H9 (cell line): ENCODE results near the gene RDH13. TPM values are rescaled to one million over a fixed set of nuclear protein-coding genes. Genes with fewer than 3 reads are reported as not detected.

Experiments used
- DNase-seq: peaks from one replicate; pipeline ENCODE4 v3.0.0-alpha.2; 2017
- H2AFZ ChIP-seq: one replicate; pipeline ENCODE4 v1.6.1; 2013; ENCODE audit warnings: mild to moderate bottlenecking, low read length, control low read depth, moderate library complexity
- H2AK5ac ChIP-seq: 2 replicates; pipeline ENCODE4 v1.6.1; 2013; ENCODE audit warnings: low read length, control low read depth, mixed read lengths; ENCODE audit not compliant: insufficient read length
- H2BK120ac ChIP-seq: one replicate; pipeline ENCODE4 v1.6.1; 2013; ENCODE audit warnings: low read depth, mild to moderate bottlenecking, low read length, control low read depth, inconsistent platforms; ENCODE audit not compliant: poor library complexity, severe bottlenecking
- H2BK12ac ChIP-seq: 2 replicates; pipeline ENCODE4 v1.6.1; 2013; ENCODE audit warnings: low read length, control low read depth, mixed read lengths, low read depth; ENCODE audit not compliant: insufficient read length
- H2BK15ac ChIP-seq: 2 replicates; pipeline ENCODE4 v1.6.1; 2013; ENCODE audit warnings: low read depth, low read length, control low read depth
- H2BK20ac ChIP-seq: one replicate; pipeline ENCODE4 v1.6.1; 2013; ENCODE audit warnings: low read depth, mild to moderate bottlenecking, low read length, control low read depth, inconsistent platforms; ENCODE audit not compliant: poor library complexity, severe bottlenecking
- H2BK5ac ChIP-seq: 2 replicates; pipeline ENCODE4 v1.6.1; 2013; ENCODE audit warnings: low read length, control low read depth, mixed read lengths; ENCODE audit not compliant: insufficient read length
- H3K14ac ChIP-seq: 2 replicates; pipeline ENCODE4 v1.6.1; 2013; ENCODE audit warnings: low read length, control low read depth; ENCODE audit not compliant: insufficient read depth
- H3K18ac ChIP-seq: 2 replicates; pipeline ENCODE4 v1.6.1; 2013; ENCODE audit warnings: low read depth, mild to moderate bottlenecking, mixed read lengths, low read length, control low read depth; ENCODE audit not compliant: insufficient read length
- H3K23ac ChIP-seq: 2 replicates; pipeline ENCODE4 v1.6.1; 2013; ENCODE audit warnings: low read length, control low read depth, mixed read lengths, low read depth; ENCODE audit not compliant: insufficient read length
- H3K23me2 ChIP-seq: 2 replicates; pipeline ENCODE4 v1.6.1; 2013; ENCODE audit warnings: low read depth, mild to moderate bottlenecking, mixed read lengths, low read length, control low read depth; ENCODE audit not compliant: insufficient read length, poor library complexity, severe bottlenecking
- H3K27ac ChIP-seq: 2 replicates; pipeline ENCODE4 v1.5.1; 2013; ENCODE audit warnings: low read length, control low read depth, mixed read lengths, low read depth; ENCODE audit not compliant: insufficient read length
- H3K27me3 ChIP-seq: 2 replicates; pipeline ENCODE4 v1.6.1; 2013; ENCODE audit warnings: low read length, control low read depth, inconsistent platforms; ENCODE audit not compliant: insufficient read depth
- H3K4ac ChIP-seq: 2 replicates; pipeline ENCODE4 v1.6.1; 2013; ENCODE audit warnings: low read depth, mild to moderate bottlenecking, control low read depth, inconsistent platforms, low read length, moderate library complexity
- H3K4me1 ChIP-seq: 2 replicates; pipeline ENCODE4 v1.6.1; 2013; ENCODE audit warnings: low read length, control low read depth, inconsistent platforms; ENCODE audit not compliant: insufficient read depth
- H3K4me2 ChIP-seq: 2 replicates; pipeline ENCODE4 v1.6.1; 2013; ENCODE audit warnings: low read length, control low read depth, mixed read lengths; ENCODE audit not compliant: insufficient read length, insufficient read depth
- H3K56ac ChIP-seq: 2 replicates; pipeline ENCODE4 v1.6.1; 2013; ENCODE audit warnings: low read depth, mild to moderate bottlenecking, mixed read lengths, low read length, control low read depth; ENCODE audit not compliant: insufficient read length
- H3K79me1 ChIP-seq: 2 replicates; pipeline ENCODE4 v1.6.1; 2013; ENCODE audit warnings: low read depth, mild to moderate bottlenecking, moderate library complexity, low read length, control low read depth, inconsistent platforms; ENCODE audit not compliant: insufficient read depth, poor library complexity, severe bottlenecking
- H3K79me2 ChIP-seq: 2 replicates; pipeline ENCODE4 v1.6.1; 2013; ENCODE audit warnings: low read length, control low read depth, inconsistent platforms; ENCODE audit not compliant: insufficient read depth
- H3K9ac ChIP-seq: 2 replicates; pipeline ENCODE4 v1.6.1; 2013; ENCODE audit warnings: low read length, control low read depth, mixed read lengths; ENCODE audit not compliant: insufficient read length; ENCODE audit errors: extremely low read depth
- H3K9me3 ChIP-seq: one replicate; pipeline ENCODE4 v1.6.1; 2013; ENCODE audit warnings: low read depth, low read length, inconsistent platforms; ENCODE audit not compliant: control insufficient read depth
- H3T11ph ChIP-seq: one replicate; pipeline ENCODE4 v1.6.1; 2013; ENCODE audit warnings: mild to moderate bottlenecking, low read length, control low read depth, inconsistent platforms
- H4K20me1 ChIP-seq: one replicate; pipeline ENCODE4 v1.6.1; 2013; ENCODE audit not compliant: control insufficient read depth, insufficient read length, insufficient read depth
- H4K5ac ChIP-seq: 2 replicates; pipeline ENCODE4 v1.6.1; 2013; ENCODE audit warnings: low read depth, mild to moderate bottlenecking, mixed read lengths, low read length, control low read depth; ENCODE audit not compliant: insufficient read length
- H4K8ac ChIP-seq: replicated peaks from 2 replicates; pipeline ENCODE4 v1.6.1; 2013; ENCODE audit warnings: low read length, control low read depth, mixed read lengths, low read depth; ENCODE audit not compliant: insufficient read length
- H4K91ac ChIP-seq: 2 replicates; pipeline ENCODE4 v1.6.1; 2013; ENCODE audit warnings: low read depth, mild to moderate bottlenecking, moderate library complexity, mixed read lengths, low read length, control low read depth; ENCODE audit not compliant: insufficient read length
- H3K27ac Mint-ChIP-seq, 3 experiments: 2 replicates in 2 of 3; 3 replicates in 1 of 3; pipeline ENCODE4 v1.8.0; 2020 to 2021; ENCODE audit warnings: mixed read lengths in 3 of 3, mild to moderate bottlenecking in 1 of 3, moderate library complexity in 1 of 3
- H3K27me3 Mint-ChIP-seq: 2 replicates; pipeline ENCODE4 v1.8.0; 2021; ENCODE audit warnings: low read depth, mild to moderate bottlenecking, moderate library complexity, mixed read lengths
- H3K36me3 Mint-ChIP-seq, 3 experiments: 2 replicates in 2 of 3; 3 replicates in 1 of 3; pipeline ENCODE4 v1.8.0; 2020 to 2021; ENCODE audit warnings: low read depth in 3 of 3, mixed read lengths in 3 of 3; ENCODE audit not compliant: insufficient read depth in 1 of 3
- H3K4me1 Mint-ChIP-seq, 2 experiments: 2 replicates each; pipeline ENCODE4 v1.8.0; 2020; ENCODE audit warnings: mixed read lengths in 2 of 2
- H3K4me3 Mint-ChIP-seq, 2 experiments: 2 replicates in 1 of 2; 3 replicates in 1 of 2; pipeline ENCODE4 v1.8.0; 2020 to 2021; ENCODE audit warnings: mild to moderate bottlenecking in 2 of 2, mixed read lengths in 2 of 2, moderate library complexity in 1 of 2
- H3K9me3 Mint-ChIP-seq, 2 experiments: 2 replicates in 1 of 2; 3 replicates in 1 of 2; pipeline ENCODE4 v1.8.0; 2020; ENCODE audit warnings: mild to moderate bottlenecking in 2 of 2, mixed read lengths in 2 of 2, moderate library complexity in 1 of 2
- WGBS: extraction: QIAGEN DNeasy Blood & Tissue Kit; methylation state at CpG from one replicate; pipeline ENCODE4 v1.1.7; 2013; ENCODE audit warnings: missing lambda C conversion rate, low lambda C conversion rate, mixed read lengths; ENCODE audit not compliant: insufficient read length; ENCODE audit errors: extremely low coverage; 5-methylcytosine and 5-hydroxymethylcytosine counted together
- total RNA-seq: library from RNA; stranded (reverse); gene quantifications from 2 replicates; pipeline ENCODE4 v1.2.1, GENCODE V29; 2021
- TF ChIP-seq, protein P1 (sequence below): fragments of 200-600 bp; sonication (generic); conservative IDR thresholded peaks from 3 replicates; pipeline ENCODE4 v1.8.0; 2021; ENCODE audit warnings: antibody characterized with exemption, mild to moderate bottlenecking

The RDH13 gene
- total RNA-seq, 1 experiment from 2014 or later: 21.5 TPM

DNA sequence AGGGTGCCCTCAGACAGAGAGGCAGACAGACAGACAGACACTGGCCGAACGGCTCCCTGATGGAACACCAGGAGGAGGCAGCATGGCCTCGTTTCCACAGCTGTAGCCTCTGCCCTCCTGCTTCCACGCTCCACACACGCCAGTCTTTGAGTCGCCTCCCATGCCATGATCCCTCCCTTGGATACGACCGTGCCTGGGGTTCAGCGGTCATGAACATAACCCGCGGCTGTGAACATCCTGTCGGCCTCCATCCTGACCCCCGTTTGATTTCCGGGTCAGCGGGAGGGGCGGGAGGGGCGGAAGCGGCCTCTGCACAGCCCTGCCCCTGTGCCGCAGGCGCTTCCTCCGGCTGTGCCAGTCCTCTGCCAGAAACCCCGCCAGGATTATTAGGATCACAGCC, 48.2 kb downstream of the RDH13 start:
- Histone ChIP-seq H3K9ac (no peak overlapping the region), H3K4me1 (no peaks in the 10 kb centered on the region), H2BK15ac (no peak overlapping the region), H2BK20ac (no peak overlapping the region), H3K79me2 (peaks cover 24% of the 10 kb centered on the region), H2BK5ac (no peak overlapping the region), H3K56ac (no peak overlapping the region), H3T11ph (no peak overlapping the region), H3K9me3 (no peaks in the 10 kb centered on the region), H3K4me2 (no peak overlapping the region), H3K18ac (no peak overlapping the region), H3K27ac (no peak overlapping the region), H4K8ac (no peak overlapping the region), H2AFZ (no peak overlapping the region), H3K23ac (no peak overlapping the region), H3K27me3 (no peaks in the 10 kb centered on the region), H4K5ac (no peak overlapping the region), H2BK12ac (no peak overlapping the region), H3K23me2 (peaks cover 3% of the 10 kb centered on the region), H4K91ac (no peak overlapping the region), H3K79me1 (peaks cover 6% of the 10 kb centered on the region), H3K4ac (no peak overlapping the region), H2BK120ac (no peak overlapping the region), H3K14ac (no peak overlapping the region; the same call in 1 of the 2 replicates), H4K20me1 (peaks cover 4% of the 10 kb centered on the region), H2AK5ac (no peak overlapping the region)
- DNase-seq: no peak
- Mint-ChIP-seq H3K4me3 (no peak overlapping the region), H3K4me1 (peaks cover 5 to 39% of the 10 kb centered on the region in 2 experiments), H3K36me3 (peaks cover 0 to 48% (median 0%) of the 10 kb centered on the region in 3 experiments; a peak in 6 of 7 replicates), H3K9me3 (peaks cover 0 to 77% of the 10 kb centered on the region in 2 experiments; a peak in 2 of 5 replicates), H3K27ac (no peak overlapping the region), H3K27me3 (no peaks in the 10 kb centered on the region; the same call in 1 of the 2 replicates)
- WGBS: no CpG with 5 or more reads among the region's 22 CpGs
- TF ChIP-seq, protein P1, sequence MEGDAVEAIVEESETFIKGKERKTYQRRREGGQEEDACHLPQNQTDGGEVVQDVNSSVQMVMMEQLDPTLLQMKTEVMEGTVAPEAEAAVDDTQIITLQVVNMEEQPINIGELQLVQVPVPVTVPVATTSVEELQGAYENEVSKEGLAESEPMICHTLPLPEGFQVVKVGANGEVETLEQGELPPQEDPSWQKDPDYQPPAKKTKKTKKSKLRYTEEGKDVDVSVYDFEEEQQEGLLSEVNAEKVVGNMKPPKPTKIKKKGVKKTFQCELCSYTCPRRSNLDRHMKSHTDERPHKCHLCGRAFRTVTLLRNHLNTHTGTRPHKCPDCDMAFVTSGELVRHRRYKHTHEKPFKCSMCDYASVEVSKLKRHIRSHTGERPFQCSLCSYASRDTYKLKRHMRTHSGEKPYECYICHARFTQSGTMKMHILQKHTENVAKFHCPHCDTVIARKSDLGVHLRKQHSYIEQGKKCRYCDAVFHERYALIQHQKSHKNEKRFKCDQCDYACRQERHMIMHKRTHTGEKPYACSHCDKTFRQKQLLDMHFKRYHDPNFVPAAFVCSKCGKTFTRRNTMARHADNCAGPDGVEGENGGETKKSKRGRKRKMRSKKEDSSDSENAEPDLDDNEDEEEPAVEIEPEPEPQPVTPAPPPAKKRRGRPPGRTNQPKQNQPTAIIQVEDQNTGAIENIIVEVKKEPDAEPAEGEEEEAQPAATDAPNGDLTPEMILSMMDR: no peak
